SK-N-SH treated with all-trans-retinoic acid at 6 μM for 48 hours (cell line): ENCODE results near the gene TSSK2.

ENCODE experiments used
- RARB ChIP-seq: fragments of 250-450 bp; sonication (Bioruptor Pico); IDR thresholded peaks from 2 replicates; pipeline ENCODE4 v1.8.0; 2021; ENCODE audit warnings: mild to moderate bottlenecking, moderate library complexity
- TOX ChIP-seq: fragments of 250-450 bp; sonication (Bioruptor Pico); IDR thresholded peaks from 2 replicates; pipeline ENCODE4 v1.8.0; 2021; ENCODE audit warnings: mild to moderate bottlenecking, moderate library complexity, borderline replicate concordance
- ZC3H10 ChIP-seq: fragments of 250-450 bp; sonication (Bioruptor Pico); IDR thresholded peaks from 2 replicates; pipeline ENCODE4 v1.5.1; 2021; ENCODE audit warnings: mild to moderate bottlenecking, moderate library complexity
- ZFP30 ChIP-seq: fragments of 450-650 bp; formaldehyde crosslinking; IDR thresholded peaks from 2 replicates; pipeline ENCODE4 v1.5.0; 2022; ENCODE audit warnings: mild to moderate bottlenecking, moderate library complexity
- TF ChIP-seq, protein P1 (sequence below): fragments of 250-450 bp; sonication (Bioruptor Pico); IDR thresholded peaks from 2 replicates; pipeline ENCODE4 v1.8.0; 2020; ENCODE audit warnings: mild to moderate bottlenecking, moderate library complexity, borderline replicate concordance
- TF ChIP-seq, protein P2 (sequence below): fragments of 250-450 bp; sonication (Bioruptor Pico); IDR thresholded peaks from 2 replicates; pipeline ENCODE4 v1.5.1; 2020; ENCODE audit warnings: low read depth, mild to moderate bottlenecking, moderate library complexity

DNA sequence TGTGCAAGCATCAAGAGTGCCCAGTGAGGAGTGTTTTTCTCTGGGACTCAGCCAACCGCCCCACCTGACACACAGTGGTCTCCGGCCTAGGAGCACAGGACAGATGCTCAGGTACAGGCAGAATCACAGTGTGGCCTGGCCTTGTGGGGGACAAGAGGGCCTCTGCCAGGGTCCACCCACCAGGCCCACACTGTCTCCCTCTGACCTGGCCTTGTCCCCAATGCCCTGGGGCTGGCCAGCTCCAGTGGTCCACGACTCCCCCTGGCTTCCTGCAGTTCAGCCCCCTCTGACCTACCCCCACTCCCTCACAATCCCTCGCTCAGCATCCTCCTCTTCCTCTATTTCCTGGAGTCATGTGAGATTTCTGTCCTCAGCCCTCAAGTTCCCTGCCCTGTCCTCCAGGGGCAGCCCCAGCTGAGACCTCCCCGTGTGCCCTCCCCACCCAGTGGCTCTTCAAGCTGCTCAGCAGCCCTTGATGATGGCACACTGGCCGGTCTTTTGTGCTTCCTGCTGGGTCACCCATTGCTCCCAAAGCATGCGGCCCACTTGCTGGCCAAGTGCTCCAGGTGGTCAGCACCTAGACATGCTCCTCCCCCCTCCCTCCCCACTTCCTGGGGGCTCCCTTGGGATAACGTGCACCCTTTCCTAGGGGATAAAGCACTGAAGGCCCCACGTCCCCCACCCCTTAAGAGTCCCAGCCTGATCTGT lies 1.7 kb downstream of the TSSK2 start:
- TF ChIP-seq ZC3H10 (CRISPR knock-in tag) (no peak), ZFP30 (CRISPR knock-in tag) (no peak), RARB (no peak), TOX (no peak)
- TF ChIP-seq, protein P1, sequence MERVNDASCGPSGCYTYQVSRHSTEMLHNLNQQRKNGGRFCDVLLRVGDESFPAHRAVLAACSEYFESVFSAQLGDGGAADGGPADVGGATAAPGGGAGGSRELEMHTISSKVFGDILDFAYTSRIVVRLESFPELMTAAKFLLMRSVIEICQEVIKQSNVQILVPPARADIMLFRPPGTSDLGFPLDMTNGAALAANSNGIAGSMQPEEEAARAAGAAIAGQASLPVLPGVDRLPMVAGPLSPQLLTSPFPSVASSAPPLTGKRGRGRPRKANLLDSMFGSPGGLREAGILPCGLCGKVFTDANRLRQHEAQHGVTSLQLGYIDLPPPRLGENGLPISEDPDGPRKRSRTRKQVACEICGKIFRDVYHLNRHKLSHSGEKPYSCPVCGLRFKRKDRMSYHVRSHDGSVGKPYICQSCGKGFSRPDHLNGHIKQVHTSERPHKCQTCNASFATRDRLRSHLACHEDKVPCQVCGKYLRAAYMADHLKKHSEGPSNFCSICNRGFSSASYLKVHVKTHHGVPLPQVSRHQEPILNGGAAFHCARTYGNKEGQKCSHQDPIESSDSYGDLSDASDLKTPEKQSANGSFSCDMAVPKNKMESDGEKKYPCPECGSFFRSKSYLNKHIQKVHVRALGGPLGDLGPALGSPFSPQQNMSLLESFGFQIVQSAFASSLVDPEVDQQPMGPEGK (CRISPR knock-in tag) = no peak
- TF ChIP-seq, protein P2, sequence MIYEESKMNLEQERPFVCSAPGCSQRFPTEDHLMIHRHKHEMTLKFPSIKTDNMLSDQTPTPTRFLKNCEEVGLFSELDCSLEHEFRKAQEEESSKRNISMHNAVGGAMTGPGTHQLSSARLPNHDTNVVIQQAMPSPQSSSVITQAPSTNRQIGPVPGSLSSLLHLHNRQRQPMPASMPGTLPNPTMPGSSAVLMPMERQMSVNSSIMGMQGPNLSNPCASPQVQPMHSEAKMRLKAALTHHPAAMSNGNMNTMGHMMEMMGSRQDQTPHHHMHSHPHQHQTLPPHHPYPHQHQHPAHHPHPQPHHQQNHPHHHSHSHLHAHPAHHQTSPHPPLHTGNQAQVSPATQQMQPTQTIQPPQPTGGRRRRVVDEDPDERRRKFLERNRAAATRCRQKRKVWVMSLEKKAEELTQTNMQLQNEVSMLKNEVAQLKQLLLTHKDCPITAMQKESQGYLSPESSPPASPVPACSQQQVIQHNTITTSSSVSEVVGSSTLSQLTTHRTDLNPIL (CRISPR knock-in tag) = no peak
